ENCODE results near the gene CCNB2. TPM values are rescaled to one million over a fixed set of nuclear protein-coding genes. Genes with fewer than 3 reads are reported as not detected.
A peak's percentile ranks its signal among the peaks of the same experiment; 100 is the strongest.

Gene CCNB2
- total and polyA plus RNA-seq, 2 of the 8 experiments (the other 6 are each of a cell fraction or from before 2014, with no cell fraction given), result 70.7 to 92.1 TPM

GRCh38 chr15:59174151-59174834 is 69.3 kb downstream of the CCNB2 start (continued):
- TF ChIP-seq BCL11A (IDR thresholded peaks at IDR 0.05; ENCODE audit: low read depth in 2 of 2, low read length in 2 of 2) (no peak), CREB1 (IDR thresholded peaks at IDR 0.05) (no peak), ATF3 (IDR thresholded peaks at IDR 0.05; ENCODE audit: insufficient read depth, low read depth, low read length) (no peak), BACH1 (IDR thresholded peaks at IDR 0.05; ENCODE audit: low read length) (no peak), POU5F1 (IDR thresholded peaks at IDR 0.05; ENCODE audit: low read depth, low read length) (no peak), MAX (IDR thresholded peaks at IDR 0.05) (no peak), SP4 (IDR thresholded peaks at IDR 0.05; ENCODE audit: low read length) (no peak), SUZ12 (IDR thresholded peaks at IDR 0.05; ENCODE audit: low read length) (no peak), JUND (IDR thresholded peaks at IDR 0.05; ENCODE audit: low read length) (no peak), POLR2A (IDR thresholded peaks at IDR 0.05; ENCODE audit: control extremely low read depth in 1 of 2, low read depth in 2 of 2, low read length in 2 of 2) (no peak), BRCA1 (IDR thresholded peaks at IDR 0.05; ENCODE audit: low read depth, low read length) (no peak)

MicroRNA genes within 50 kb of the gene (microRNA counts, 767-probe panel; counts per million panel counts)
- microRNA hsa-miR-2116-5p, result 879 counts per million, percentile 95 among the panel's probes with 10 or more counts

Small RNA genes lying within 50 kb of the gene (microRNA-seq; reads per million reads assigned to microRNA genes)
- 0.61 to 0.69 reads per million in 2 experiments for gene MIR2116 (ENCODE audit: borderline microRNAs expressed in 2 of 2, borderline number of aligned reads in 2 of 2, borderline replicate concordance in 1 of 2)

Small RNA genes lying within 50 kb of the gene (small RNA-seq; reads per million reads assigned to genes)
- 6.2 reads per million, percentile 69 among the genes with 10 or more reads in this experiment for gene MIR2116 (ENCODE audit: insufficient read depth)

Other genes with a start within 250 kb of the CCNB2 start
- 143 and 149 TPM in 2 replicates for gene SLTM, start 171.5 kb upstream of the CCNB2 start, total RNA-seq (2021; fragmentation: NEBNext Ultra II Directional; extraction: Animal tissue kit (Norgen Biotek cat#: 25700))
- 30.8 and 43.9 TPM in 2 replicates for gene SLTM, start 171.5 kb upstream of the CCNB2 start, polyA plus RNA-seq (2011; rRNA removed)
- 26.6 and 29.1 TPM in 2 replicates for gene RNF111, start 117.5 kb upstream of the CCNB2 start, total RNA-seq (2021; fragmentation: NEBNext Ultra II Directional; extraction: Animal tissue kit (Norgen Biotek cat#: 25700))
- gene RNF111, start 117.5 kb upstream of the CCNB2 start, polyA plus RNA-seq (2011; rRNA removed), result 11.7 and 18.5 TPM in 2 replicates
- gene LDHAL6B, start 101.7 kb downstream of the CCNB2 start, total RNA-seq (2021; fragmentation: NEBNext Ultra II Directional; extraction: Animal tissue kit (Norgen Biotek cat#: 25700)), result not detected in 2 replicates
- not detected in 2 replicates for gene LDHAL6B, start 101.7 kb downstream of the CCNB2 start, polyA plus RNA-seq (2011; rRNA removed)